Large intestine (tissue), 3 donors: ENCODE results near the gene MAP3K7. TPM values are rescaled to one million over a fixed set of nuclear protein-coding genes. Genes with fewer than 3 reads are reported as not detected.
"Not testable (repeated sequence)": the region's sequence is repeated elsewhere in the genome, so short reads cannot be mapped to it uniquely, and the experiment has no call there.

Source experiments
- DNase-seq, 2 donors: peaks; one replicate each; pipeline versions ENCODE4 v3.0.0 to v3.0.0-alpha.2; 2013
- H3K27ac ChIP-seq: one replicate; pipeline ENCODE4 v1.5.1; 2013; ENCODE audit warnings: low read length
- H3K27me3 ChIP-seq: 2 replicates; pipeline ENCODE4 v1.6.1; 2013; ENCODE audit warnings: low read length; ENCODE audit not compliant: control insufficient read depth, insufficient read depth
- H3K36me3 ChIP-seq: 2 replicates; pipeline ENCODE4 v1.6.1; 2013; ENCODE audit warnings: low read length; ENCODE audit not compliant: control insufficient read depth, insufficient read depth
- H3K4me1 ChIP-seq: one replicate; pipeline ENCODE4 v1.6.1; 2013; ENCODE audit warnings: low read length; ENCODE audit not compliant: control insufficient read depth, insufficient read depth
- H3K4me3 ChIP-seq: one replicate; pipeline ENCODE4 v1.5.1; 2013; ENCODE audit warnings: low read length
- H3K9me3 ChIP-seq: one replicate; pipeline ENCODE4 v1.6.1; 2013; ENCODE audit warnings: mild to moderate bottlenecking, low read depth, low read length, moderate library complexity; ENCODE audit not compliant: control insufficient read depth
- WGBS: methylation state at CpG from one replicate; pipeline ENCODE4 v1.1.5; 2013; ENCODE audit warnings: low lambda C conversion rate; ENCODE audit not compliant: insufficient coverage; 5-methylcytosine and 5-hydroxymethylcytosine counted together
- polyA plus RNA-seq: library from polyadenylated mRNA; unstranded; fragments of 120-200 nt; gene quantifications from one replicate; pipeline ENCODE4 v1.2.1, GENCODE V29; 2013

MAP3K7 gene
- polyA plus RNA-seq, 1 donor: 31.8 TPM

DNA sequence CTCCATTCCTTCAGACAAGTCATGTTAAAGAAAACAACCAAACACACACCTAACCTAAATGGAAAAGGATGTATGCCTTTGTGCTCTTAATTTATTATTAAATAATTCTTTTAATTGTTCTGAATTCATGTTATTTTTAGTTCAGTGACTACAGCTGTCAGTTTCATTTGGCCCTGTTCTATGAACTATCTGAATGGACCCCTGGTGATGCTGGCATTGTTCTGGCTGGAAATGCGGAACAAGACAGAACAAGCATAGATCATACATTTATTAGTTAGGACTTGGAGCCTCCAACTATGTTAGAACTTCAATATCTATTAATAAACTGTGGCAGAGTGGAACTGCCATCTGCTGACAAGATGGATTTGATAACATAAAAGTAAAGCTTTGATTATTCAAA is 5.7 kb downstream of the MAP3K7 start:
- no CpG with 5 or more reads among the region's 1 CpG for WGBS
- H3K9me3 ChIP-seq: no peaks in the 10 kb centered on the region
- DNase-seq: no peak
- no peak overlapping the region for H3K4me3 ChIP-seq
- H3K27ac ChIP-seq: no peak overlapping the region
- H3K36me3 ChIP-seq: peaks cover 3% of the 10 kb centered on the region
- no peaks in the 10 kb centered on the region for H3K27me3 ChIP-seq
- H3K4me1 ChIP-seq: no peaks in the 10 kb centered on the region

DNA sequence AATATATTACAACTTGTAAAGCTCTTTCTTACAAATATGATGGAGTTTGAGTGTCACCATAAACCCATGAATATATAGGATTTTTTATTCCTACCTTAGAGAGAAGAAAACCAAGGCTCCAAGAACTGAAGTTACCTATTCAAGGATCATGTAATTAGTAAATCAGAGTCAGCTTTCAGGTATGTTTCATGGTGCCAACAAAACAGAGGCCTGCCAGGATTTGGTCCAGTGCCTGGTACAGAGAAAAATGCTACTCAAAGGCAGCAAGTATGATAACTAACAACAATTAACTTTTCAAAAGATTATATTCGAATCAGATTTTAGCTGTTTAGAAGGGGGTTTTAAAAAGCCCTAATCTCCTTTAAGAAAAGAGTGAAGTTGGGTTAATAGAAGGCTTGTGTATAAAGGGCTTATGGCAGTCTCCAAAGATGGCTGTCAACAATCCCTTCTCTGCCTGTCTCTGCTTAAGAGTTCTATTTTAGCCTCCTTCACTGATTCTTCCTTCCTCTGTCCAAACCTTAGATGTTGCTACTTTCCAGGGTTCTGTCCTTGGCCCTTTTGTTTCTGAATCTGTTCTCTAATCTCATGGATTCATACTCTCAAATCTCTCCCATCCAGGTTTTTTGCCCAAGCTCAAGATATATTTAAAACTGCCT is 7.8 kb downstream of the MAP3K7 start:
- Histone ChIP-seq H3K27ac (no peak overlapping the region), H3K27me3 (no peaks in the 10 kb centered on the region), H3K36me3 (peaks cover 3% of the 10 kb centered on the region), H3K9me3 (no peaks in the 10 kb centered on the region), H3K4me1 (no peaks in the 10 kb centered on the region), H3K4me3 (no peak overlapping the region)
- 100% methylated on average over 1 of the region's 1 CpG for WGBS
- DNase-seq: no peak

DNA sequence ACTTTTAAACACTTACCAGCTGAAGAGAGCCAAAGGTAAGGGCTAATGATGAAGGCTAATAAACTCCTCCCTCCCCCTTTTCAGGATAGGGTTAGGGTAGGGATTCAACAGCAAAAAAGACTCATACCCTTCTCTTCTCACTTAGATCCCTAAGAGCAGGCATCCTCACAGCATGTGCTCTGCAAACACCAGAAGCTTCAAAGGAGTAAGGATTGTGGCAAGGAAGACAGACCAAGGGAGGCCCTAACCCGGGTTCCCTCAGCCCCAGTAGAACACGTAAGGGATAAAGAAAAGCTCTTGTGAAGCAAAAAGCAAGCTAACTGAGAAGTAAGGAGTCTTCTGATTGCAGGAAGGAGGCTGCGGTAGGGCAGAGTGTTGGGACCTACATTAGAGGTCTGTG is 11.6 kb downstream of the MAP3K7 start:
- H3K9me3 ChIP-seq: no peaks in the 10 kb centered on the region
- WGBS: no CpG with 5 or more reads among the region's 3 CpGs
- no peak overlapping the region for H3K4me3 ChIP-seq
- no peak overlapping the region for H3K27ac ChIP-seq
- no peaks in the 10 kb centered on the region for H3K27me3 ChIP-seq
- DNase-seq: no peak
- H3K36me3 ChIP-seq: peaks cover 3% of the 10 kb centered on the region
- H3K4me1 ChIP-seq: no peaks in the 10 kb centered on the region

DNA sequence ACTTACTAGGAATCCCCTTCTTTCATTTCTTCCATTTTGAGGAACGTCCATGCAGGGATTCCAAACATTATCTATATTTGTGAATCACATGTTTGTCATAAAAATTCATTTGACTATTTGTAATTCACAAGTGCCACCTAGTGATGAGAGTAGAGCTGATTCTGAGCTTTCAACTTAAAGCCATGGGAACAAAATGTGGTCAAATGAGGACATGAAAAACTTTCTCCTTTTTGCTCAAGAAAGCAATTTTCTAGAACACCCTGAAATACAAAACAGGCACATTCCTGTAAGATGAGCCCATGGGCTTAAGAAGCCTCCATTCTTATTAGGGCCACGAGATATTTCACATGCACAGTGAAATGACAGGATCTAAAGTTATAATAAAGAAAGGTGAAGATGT is 12.3 kb downstream of the MAP3K7 start:
- H3K27me3 ChIP-seq: no peaks in the 10 kb centered on the region
- peaks cover 3% of the 10 kb centered on the region for H3K36me3 ChIP-seq
- no peak overlapping the region for H3K4me3 ChIP-seq
- WGBS: no CpG with 5 or more reads among the region's 2 CpGs
- no peak overlapping the region for H3K27ac ChIP-seq
- no peaks in the 10 kb centered on the region for H3K9me3 ChIP-seq
- DNase-seq: no peak
- H3K4me1 ChIP-seq: no peaks in the 10 kb centered on the region

DNA sequence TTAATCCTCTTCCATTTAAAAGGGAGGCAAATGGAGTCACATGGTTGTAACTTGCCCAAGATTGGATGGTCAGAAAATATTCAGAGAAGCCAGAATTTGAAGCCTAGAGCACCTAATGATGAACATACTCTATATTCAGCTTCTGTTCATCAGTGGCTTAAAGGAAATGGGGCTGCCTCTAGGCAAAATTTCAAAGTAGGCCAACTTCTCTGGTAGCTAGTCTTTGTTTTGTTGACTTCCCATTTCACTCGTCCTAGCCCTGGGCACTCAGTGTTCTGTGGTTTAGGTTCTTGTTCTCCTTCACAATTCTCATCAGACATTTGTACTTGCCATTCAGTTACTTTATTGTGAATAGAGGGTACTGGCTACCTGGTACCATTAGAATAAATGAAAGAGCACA is 13.2 kb downstream of the MAP3K7 start:
- Histone ChIP-seq H3K9me3 (no peaks in the 10 kb centered on the region), H3K27me3 (no peaks in the 10 kb centered on the region), H3K4me1 (no peaks in the 10 kb centered on the region), H3K4me3 (no peak overlapping the region), H3K27ac (no peak overlapping the region), H3K36me3 (peaks cover 6% of the 10 kb centered on the region)
- 100% methylated on average over 1 of the region's 1 CpG for WGBS
- DNase-seq: no peak

DNA sequence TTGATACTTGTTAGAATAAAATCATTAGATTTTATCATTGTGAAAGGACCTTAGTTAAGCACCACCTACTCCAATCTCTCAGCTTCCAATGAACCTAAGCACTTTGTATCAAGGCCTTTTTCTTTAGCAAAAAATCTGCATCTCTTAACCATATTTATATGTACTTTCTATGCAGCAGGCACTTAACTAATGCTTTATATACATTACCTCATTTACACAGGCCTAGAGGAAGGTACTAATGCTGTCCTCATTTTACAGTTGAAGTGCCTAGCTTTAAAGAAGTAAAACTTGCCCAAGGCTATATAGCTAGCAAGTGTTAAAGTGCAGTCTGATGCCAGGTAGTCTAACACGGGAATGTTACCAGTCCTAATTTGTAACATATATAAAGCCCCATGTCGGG is 14.0 kb downstream of the MAP3K7 start:
- no CpG with 5 or more reads among the region's 2 CpGs for WGBS
- Histone ChIP-seq H3K4me3 (no peak overlapping the region), H3K27me3 (no peaks in the 10 kb centered on the region), H3K36me3 (peaks cover 10% of the 10 kb centered on the region), H3K4me1 (no peaks in the 10 kb centered on the region), H3K27ac (no peak overlapping the region), H3K9me3 (no peaks in the 10 kb centered on the region)
- no peak for DNase-seq

DNA sequence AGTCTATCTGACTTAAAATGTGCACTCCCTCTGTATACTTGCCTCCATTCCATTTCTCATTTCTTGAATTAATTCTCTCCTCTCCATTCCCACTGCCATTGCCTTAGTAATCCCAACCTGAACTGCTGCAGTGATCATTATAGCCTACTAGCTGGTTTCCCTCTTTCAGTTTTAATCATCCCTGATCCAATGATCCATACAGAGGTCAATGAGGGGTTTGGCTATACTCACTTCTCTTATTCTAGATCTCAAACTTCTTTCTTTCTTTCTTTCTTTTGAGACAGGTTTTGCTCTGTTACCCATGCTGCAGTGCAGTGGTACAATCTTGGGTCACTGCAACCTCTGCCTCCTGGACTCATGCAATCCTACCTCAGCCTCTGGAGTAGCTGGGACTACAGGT is 17.6 kb downstream of the MAP3K7 start:
- no peaks in the 10 kb centered on the region for H3K27me3 ChIP-seq
- peaks cover 7% of the 10 kb centered on the region for H3K36me3 ChIP-seq
- no peaks in the 10 kb centered on the region for H3K9me3 ChIP-seq
- DNase-seq: no peak
- no peak overlapping the region for H3K27ac ChIP-seq
- H3K4me1 ChIP-seq: no peaks in the 10 kb centered on the region
- H3K4me3 ChIP-seq: no peak overlapping the region

DNA sequence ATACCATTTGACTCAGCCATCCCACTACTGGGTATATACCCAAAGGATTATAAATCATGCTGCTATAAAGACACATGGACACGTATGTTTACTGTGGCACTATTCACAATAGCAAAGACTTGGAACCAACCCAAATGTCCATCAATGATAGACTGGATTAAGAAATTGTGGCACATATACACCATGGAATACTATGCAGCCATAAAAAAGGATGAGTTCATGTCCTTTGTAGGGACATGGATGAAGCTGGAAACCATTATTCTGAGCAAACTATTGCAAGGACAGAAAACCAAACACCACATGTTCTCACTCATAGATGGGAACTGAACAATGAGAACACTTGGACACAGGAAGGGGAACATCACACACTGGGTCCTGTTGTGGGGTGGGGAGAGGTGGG is 19.2 kb downstream of the MAP3K7 start:
- not testable (repeated sequence) for H3K9me3 ChIP-seq, H3K27me3 ChIP-seq, H3K4me3 ChIP-seq, H3K27ac ChIP-seq, H3K36me3 ChIP-seq, H3K4me1 ChIP-seq, DNase-seq
- WGBS: no CpG with 5 or more reads among the region's 1 CpG

DNA sequence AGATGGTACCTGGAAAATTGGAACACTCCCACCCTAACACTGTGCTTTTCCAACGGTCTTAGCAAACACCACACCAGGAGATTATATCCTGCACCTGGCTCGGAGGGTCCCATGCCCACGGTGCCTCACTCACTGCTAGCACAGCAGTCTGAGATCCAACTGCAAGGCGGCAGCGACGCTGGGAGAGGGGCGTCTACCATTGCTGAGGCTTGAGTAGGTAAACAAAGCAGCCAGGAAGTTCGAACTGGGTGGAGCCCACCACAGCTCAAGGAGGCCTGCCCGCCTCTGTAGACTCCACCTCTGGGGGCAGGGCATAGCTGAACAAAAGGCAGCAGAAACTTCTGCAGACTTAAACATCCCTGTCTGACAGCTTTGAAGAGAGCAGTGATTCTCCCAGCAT is 24.5 kb downstream of the MAP3K7 start:
- H3K4me1 ChIP-seq, H3K9me3 ChIP-seq, H3K27ac ChIP-seq, H3K27me3 ChIP-seq, DNase-seq, H3K4me3 ChIP-seq: not testable (repeated sequence)
- H3K36me3 ChIP-seq: peaks cover 19% of the 10 kb centered on the region
- WGBS: no CpG with 5 or more reads among the region's 9 CpGs

DNA sequence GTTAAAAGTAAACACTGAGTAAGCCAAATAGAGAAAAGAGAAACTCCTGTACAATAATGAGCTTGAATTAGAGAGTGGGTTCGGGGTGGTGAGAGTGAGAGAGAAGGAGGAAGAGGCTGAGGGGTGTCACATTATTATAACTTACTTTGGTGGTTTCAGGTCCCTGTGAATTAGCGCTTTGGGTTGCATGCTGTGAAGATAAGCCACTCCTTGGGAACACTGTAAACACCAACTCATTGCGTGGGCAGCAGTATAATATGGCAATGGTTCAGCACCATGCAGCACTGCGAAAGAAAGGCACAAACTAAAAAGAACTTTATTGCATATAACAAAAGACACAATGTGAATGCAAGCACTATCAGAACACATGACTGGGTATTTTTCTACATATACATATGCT is 26.9 kb downstream of the MAP3K7 start:
- no CpG with 5 or more reads among the region's 4 CpGs for WGBS
- H3K36me3 ChIP-seq: peaks cover 28% of the 10 kb centered on the region

DNA sequence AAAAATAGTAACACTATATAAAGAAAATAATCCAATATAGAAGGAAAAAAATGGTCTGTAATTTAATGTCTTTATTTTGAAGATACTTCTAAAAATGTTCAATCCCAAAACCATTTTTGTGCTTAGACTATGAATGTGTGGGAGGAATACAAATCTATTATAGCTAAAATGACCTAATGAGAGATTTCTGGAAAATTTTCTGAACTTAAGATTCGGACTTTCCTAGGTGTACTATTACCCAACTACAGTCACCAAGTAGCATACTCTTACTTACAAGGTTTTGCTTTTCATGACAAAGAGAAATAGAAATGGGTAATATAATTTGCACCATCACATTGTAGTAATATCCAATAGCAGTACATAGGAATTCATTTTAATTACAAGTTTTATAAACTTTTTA is 29.9 kb downstream of the MAP3K7 start:
- no CpG with 5 or more reads among the region's 1 CpG for WGBS
- Histone ChIP-seq H3K27ac (no peak overlapping the region), H3K4me1 (no peaks in the 10 kb centered on the region), H3K36me3 (peaks cover 37% of the 10 kb centered on the region), H3K4me3 (no peak overlapping the region), H3K9me3 (no peaks in the 10 kb centered on the region), H3K27me3 (no peaks in the 10 kb centered on the region)
- DNase-seq: no peak

More for the DNA sequence above, 26.9 kb downstream of the MAP3K7 start:
- no peak for DNase-seq
- Histone ChIP-seq H3K4me3 (no peak overlapping the region), H3K27ac (no peak overlapping the region), H3K9me3 (no peaks in the 10 kb centered on the region), H3K27me3 (no peaks in the 10 kb centered on the region), H3K4me1 (no peaks in the 10 kb centered on the region)
